H1 (cell line): ENCODE measurements around the gene TBL1Y. TPM values are rescaled to one million over a fixed set of nuclear protein-coding genes. Genes with fewer than 3 reads are reported as not detected.

Experiments
- CTCF ChIA-PET: fragments of 300-600 bp; sonication (Branson Sonifier 250); formaldehyde crosslinking; loops from one replicate; lab custom pipeline; 2021; ENCODE audit not compliant: partially characterized antibody; lab: Charles Lee
- POLR2A ChIA-PET: fragments of 300-600 bp; sonication (Branson Sonifier 250); formaldehyde crosslinking; loops from one replicate; lab custom pipeline; 2021; ENCODE audit warnings: inconsistent platforms; ENCODE audit not compliant: partially characterized antibody; lab: Charles Lee
- DNase-seq, 2 experiments: peaks; one replicate each; pipeline versions ENCODE4 v3.0.0 to v3.0.0-alpha.2; 2010 to 2022; ENCODE audit warnings: low spot score in 2 of 2, low read depth in 1 of 2, mixed read lengths in 1 of 2
- FAIRE-seq: peaks from 2 replicates; lab custom pipeline; 2011; peaks lifted over from hg19 to GRCh38; lab: Jason Lieb, UNC
- H2AFZ ChIP-seq: 2 replicates; pipeline ENCODE4 v1.8.1; 2012; ENCODE audit warnings: low read length, inconsistent platforms
- H2AK5ac ChIP-seq: 2 replicates; pipeline ENCODE4 v1.6.1; 2013; ENCODE audit warnings: low read depth, low read length
- H2BK120ac ChIP-seq: replicated peaks from 2 replicates; pipeline ENCODE3; 2013; ENCODE audit warnings: low read depth, low read length, inconsistent platforms
- H2BK12ac ChIP-seq: 2 replicates; pipeline ENCODE4 v1.6.1; 2013; ENCODE audit warnings: low read depth, low read length
- H2BK15ac ChIP-seq: 2 replicates; pipeline ENCODE4 v1.6.1; 2013; ENCODE audit warnings: low read length
- H2BK20ac ChIP-seq: 2 replicates; pipeline ENCODE4 v1.6.1; 2013; ENCODE audit warnings: low read length
- H2BK5ac ChIP-seq: 2 replicates; pipeline ENCODE4 v1.6.1; 2013; ENCODE audit warnings: low read depth, low read length
- H3K14ac ChIP-seq: 2 replicates; pipeline ENCODE4 v1.6.1; 2013; ENCODE audit warnings: inconsistent platforms; ENCODE audit not compliant: insufficient read length
- H3K18ac ChIP-seq: 2 replicates; pipeline ENCODE4 v1.6.1; 2013; ENCODE audit warnings: low read length; ENCODE audit errors: extremely low read depth
- H3K23ac ChIP-seq: 2 replicates; pipeline ENCODE4 v1.6.1; 2013; ENCODE audit warnings: inconsistent platforms; ENCODE audit not compliant: insufficient read length
- H3K23me2 ChIP-seq: 2 replicates; pipeline ENCODE4 v1.6.1; 2013; ENCODE audit warnings: low read depth, low read length
- H3K27ac ChIP-seq: 2 replicates; pipeline ENCODE4 v1.6.1; 2011; ENCODE audit warnings: low read depth, low read length, inconsistent platforms
- H3K27me3 ChIP-seq, 4 experiments: replicated peaks in 1 of 4; 1 replicate in 1 of 4; 2 replicates in 3 of 4; pipeline versions ENCODE4 v1.6.1 to v1.8.1; 2011 to 2013; ENCODE audit warnings: low read length in 3 of 4, mild to moderate bottlenecking in 3 of 4, inconsistent platforms in 2 of 4, mixed read lengths in 2 of 4, moderate library complexity in 1 of 4; ENCODE audit not compliant: control insufficient read depth in 3 of 4, insufficient read depth in 3 of 4; ENCODE audit errors: extremely low read depth in 1 of 4
- H3K36me3 ChIP-seq, 4 experiments: 2 replicates each; pipeline versions ENCODE4 v1.6.1 to v1.8.1; 2011 to 2013; ENCODE audit warnings: mild to moderate bottlenecking in 4 of 4, low read length in 3 of 4, moderate library complexity in 2 of 4, control low read depth in 1 of 4, inconsistent platforms in 1 of 4; ENCODE audit not compliant: insufficient read depth in 4 of 4, control insufficient read depth in 2 of 4
- H3K4ac ChIP-seq: replicated peaks from 2 replicates; pipeline ENCODE3; 2013; ENCODE audit warnings: low read length, low read depth, mixed read lengths, inconsistent platforms; ENCODE audit not compliant: insufficient read length
- H3K4me1 ChIP-seq, 4 experiments: replicated peaks in 1 of 4; 1 replicate in 1 of 4; 2 replicates in 3 of 4; pipeline versions ENCODE4 v1.6.1 to v1.8.1; 2011 to 2013; ENCODE audit warnings: low read length in 3 of 4, inconsistent platforms in 2 of 4, mixed read lengths in 1 of 4; ENCODE audit not compliant: insufficient read depth in 4 of 4, control insufficient read depth in 3 of 4
- H3K4me2 ChIP-seq, 2 experiments: 2 replicates each; pipeline versions ENCODE4 v1.6.1 to v1.8.1; 2011 to 2013; ENCODE audit warnings: low read depth in 2 of 2, low read length in 2 of 2, control low read depth in 1 of 2, inconsistent platforms in 1 of 2, mild to moderate bottlenecking in 1 of 2; ENCODE audit not compliant: insufficient read depth in 1 of 2
- H3K4me3 ChIP-seq, 4 experiments: fragments of 200-600, 300-600 bp in 1 of 4; sonication (generic), shearing (Covaris generic), sonication (Bioruptor Twin) in 1 of 4; 2 replicates each; pipeline versions ENCODE4 v1.5.1 to v1.8.1; 2011 to 2016; ENCODE audit warnings: low read length in 4 of 4, low read depth in 3 of 4, control low read depth in 2 of 4, inconsistent platforms in 2 of 4, mild to moderate bottlenecking in 2 of 4, mixed read lengths in 1 of 4, moderate library complexity in 1 of 4; ENCODE audit not compliant: insufficient read depth in 2 of 4; ENCODE audit errors: extremely low read depth in 1 of 4
- H3K56ac ChIP-seq: replicated peaks from 2 replicates; pipeline ENCODE3; 2013; ENCODE audit warnings: low read depth, mild to moderate bottlenecking, mixed read lengths, low read length, inconsistent platforms; ENCODE audit not compliant: insufficient read length
- H3K79me1 ChIP-seq: 2 replicates; pipeline ENCODE4 v1.6.1; 2013; ENCODE audit warnings: low read depth, low read length, control low read depth
- H3K79me2 ChIP-seq, 2 experiments: 2 replicates each; pipeline versions ENCODE4 v1.6.1 to v1.8.1; 2012 to 2013; ENCODE audit warnings: low read length in 2 of 2, mild to moderate bottlenecking in 2 of 2, inconsistent platforms in 1 of 2; ENCODE audit not compliant: insufficient read depth in 2 of 2, control insufficient read depth in 1 of 2
- H3K9ac ChIP-seq, 4 experiments: replicated peaks in 1 of 4; 1 replicate in 1 of 4; 2 replicates in 3 of 4; pipeline versions ENCODE4 v1.6.1 to v1.8.1; 2011 to 2013; ENCODE audit warnings: low read depth in 3 of 4, low read length in 3 of 4, control low read depth in 2 of 4, mild to moderate bottlenecking in 2 of 4, moderate library complexity in 2 of 4, inconsistent platforms in 1 of 4; ENCODE audit errors: extremely low read depth in 1 of 4
- H3K9me3 ChIP-seq, 2 experiments: 2 replicates each; pipeline versions ENCODE4 v1.6.1 to v1.8.1; 2012 to 2013; ENCODE audit warnings: mild to moderate bottlenecking in 2 of 2, moderate library complexity in 2 of 2, control low read depth in 1 of 2, inconsistent platforms in 1 of 2, low read depth in 1 of 2, low read length in 1 of 2, mixed read lengths in 1 of 2; ENCODE audit not compliant: insufficient read depth in 2 of 2
- H4K20me1 ChIP-seq, 2 experiments: replicated peaks in 1 of 2; 2 replicates each; pipeline versions ENCODE3 to v1.8.1; 2011 to 2013; ENCODE audit warnings: inconsistent platforms in 2 of 2, low read length in 2 of 2, mild to moderate bottlenecking in 1 of 2; ENCODE audit not compliant: insufficient read depth in 2 of 2, control insufficient read depth in 1 of 2
- H4K5ac ChIP-seq: 2 replicates; pipeline ENCODE4 v1.6.1; 2013; ENCODE audit warnings: low read length, low read depth, mixed read lengths, inconsistent platforms; ENCODE audit not compliant: insufficient read length
- H4K8ac ChIP-seq: 2 replicates; pipeline ENCODE4 v1.8.0; 2013; ENCODE audit warnings: mild to moderate bottlenecking, moderate library complexity, low read length, inconsistent platforms; ENCODE audit not compliant: insufficient read depth; ENCODE audit errors: extremely low read depth
- H4K91ac ChIP-seq: replicated peaks from 2 replicates; pipeline ENCODE3; 2013; ENCODE audit warnings: low read length, mixed read lengths, inconsistent platforms; ENCODE audit not compliant: insufficient read length
- ATF2 ChIP-seq: IDR thresholded peaks from 2 replicates; pipeline ENCODE4 v1.6.1; 2012; ENCODE audit warnings: low read length, inconsistent platforms
- EP300 ChIP-seq, 2 experiments: IDR thresholded peaks; 1 replicate in 1 of 2; 2 replicates in 1 of 2; pipeline ENCODE4 v1.6.1; 2011 to 2012; ENCODE audit warnings: low read depth in 2 of 2, low read length in 2 of 2, mild to moderate bottlenecking in 2 of 2, borderline replicate concordance in 1 of 2, inconsistent platforms in 1 of 2, moderate library complexity in 1 of 2
- GTF2F1 ChIP-seq: IDR thresholded peaks from 2 replicates; pipeline ENCODE4 v1.6.1; 2012; ENCODE audit warnings: low read depth, low read length, improper control_type of control experiment, borderline replicate concordance
- JUND ChIP-seq: IDR thresholded peaks from 2 replicates; pipeline ENCODE4 v1.6.1; 2011; ENCODE audit warnings: mild to moderate bottlenecking, improper control_type of control experiment, low read length
- MAFK ChIP-seq: IDR thresholded peaks from 2 replicates; pipeline ENCODE4 v1.6.1; 2012; ENCODE audit warnings: low read depth, mild to moderate bottlenecking, improper control_type of control experiment, low read length
- RAD21 ChIP-seq, 2 experiments: IDR thresholded peaks in 1 of 2; conservative IDR thresholded peaks in 1 of 2; 2 replicates each; pipeline ENCODE4 v1.6.1; 2011; ENCODE audit warnings: low read depth in 2 of 2, low read length in 2 of 2, improper control_type of control experiment in 1 of 2, inconsistent platforms in 1 of 2, mild to moderate bottlenecking in 1 of 2, moderate library complexity in 1 of 2
- SIX5 ChIP-seq: IDR thresholded peaks from 2 replicates; pipeline ENCODE4 v1.6.1; 2011; ENCODE audit warnings: mild to moderate bottlenecking, low read depth, low read length
- SP2 ChIP-seq: IDR thresholded peaks from 2 replicates; pipeline ENCODE4 v1.6.1; 2012; ENCODE audit warnings: mild to moderate bottlenecking, low read length, inconsistent platforms
- SUZ12 ChIP-seq: fragments of 200-600 bp; sonication (generic); IDR thresholded peaks from 2 replicates; pipeline ENCODE4 v1.6.1; 2012; ENCODE audit warnings: mild to moderate bottlenecking, inconsistent platforms, low read length, moderate library complexity, mixed read lengths
- TBP ChIP-seq: IDR thresholded peaks from 2 replicates; pipeline ENCODE4 v1.6.1; 2011; ENCODE audit warnings: low read depth, low read length, improper control_type of control experiment
- ZNF274 ChIP-seq: IDR thresholded peaks from 2 replicates; pipeline ENCODE4 v1.7.0; 2012; ENCODE audit warnings: low read length, borderline replicate concordance; ENCODE audit errors: extremely low read depth
- WGBS, 2 experiments: shearing (Covaris generic) in 1 of 2; methylation state at CpG; one replicate each; pipeline versions ENCODE4 v1.1.6 to v1.1.7; 2013 to 2015; ENCODE audit warnings: low lambda C conversion rate in 2 of 2, mixed read lengths in 2 of 2, inconsistent platforms in 1 of 2, low coverage in 1 of 2, missing lambda C conversion rate in 1 of 2; ENCODE audit not compliant: insufficient replicate concordance in 2 of 2, insufficient coverage in 1 of 2, insufficient read length in 1 of 2; ENCODE audit errors: extremely low coverage in 1 of 2, missing lambda C conversion rate in 1 of 2; 5-methylcytosine and 5-hydroxymethylcytosine counted together
- polyA plus RNA-seq, 7 experiments: library from polyadenylated mRNA; depleted of rRNA in 3 of 7; stranded (reverse) in 5 of 7; unstranded in 2 of 7; fragments of >200 nt in 5 of 7; fragments of 200-250 nt in 2 of 7; gene quantifications; 1 replicate in 5 of 7; 2 replicates in 1 of 7; 4 replicates in 1 of 7; pipeline versions ENCODE4 v1.2.1 to v1.2.3, GENCODE V29; 2011 to 2013; ENCODE audit warnings: missing spikeins in 2 of 7, mixed read lengths in 2 of 7
- total RNA-seq: library from RNA; stranded (reverse); fragmentation: NEBNext Ultra II Directional; extraction: Animal tissue kit (Norgen Biotek cat#: 25700); gene quantifications from 2 replicates; pipeline ENCODE4 v1.2.1, GENCODE V29; 2021
- TF ChIP-seq, protein P1 (sequence below): IDR thresholded peaks from 2 replicates; pipeline ENCODE4 v1.6.1; 2011; ENCODE audit warnings: low read length, improper control_type of control experiment

TBL1Y gene
- total and polyA plus RNA-seq, 2 of the 8 experiments (the other 6 are each of a cell fraction or from before 2014, with no cell fraction given): 2.5 to 4.2 TPM

GRCh38 chrY:7002581-7002980 lies 92.1 kb downstream of the TBL1Y start:
- H4K20me1 ChIP-seq: no peaks in the 10 kb centered on the region
- H2BK15ac ChIP-seq: no peak overlapping the region
- H2AK5ac ChIP-seq: no peak overlapping the region
- H3K4me2 ChIP-seq: no peak overlapping the region
- no peak overlapping the region for H3K56ac ChIP-seq
- H4K5ac ChIP-seq: no peak overlapping the region
- no peak for DNase-seq
- H3K23me2 ChIP-seq: no peaks in the 10 kb centered on the region
- WGBS, 2 experiments: 90% methylated on average over 3 of the region's 3 CpGs; no CpG with 5 or more reads in 1 of the 2 experiments
- POLR2A ChIA-PET: no interaction called here
- H3K79me1 ChIP-seq: no peaks in the 10 kb centered on the region
- H4K8ac ChIP-seq: no peak overlapping the region
- H2BK120ac ChIP-seq: no peak overlapping the region
- no peak overlapping the region for H2BK5ac ChIP-seq
- H2BK20ac ChIP-seq: no peak overlapping the region
- H3K36me3 ChIP-seq: no peaks in the 10 kb centered on the region
- H3K14ac ChIP-seq: no peak overlapping the region
- no peak overlapping the region for H3K4ac ChIP-seq
- CTCF ChIA-PET: no interaction called here
- H3K9ac ChIP-seq: no peak overlapping the region
- no peak overlapping the region for H3K27ac ChIP-seq
- no peaks in the 10 kb centered on the region for H3K79me2 ChIP-seq
- H3K4me1 ChIP-seq: no peaks in the 10 kb centered on the region
- no peak overlapping the region for H2AFZ ChIP-seq
- no peak overlapping the region for H3K4me3 ChIP-seq
- no peak overlapping the region for H4K91ac ChIP-seq
- H2BK12ac ChIP-seq: no peak overlapping the region
- H3K23ac ChIP-seq: no peak overlapping the region
- H3K9me3 ChIP-seq: no peaks in the 10 kb centered on the region
- no peaks in the 10 kb centered on the region for H3K27me3 ChIP-seq
- no peak for FAIRE-seq
- H3K18ac ChIP-seq: no peak overlapping the region
- TF ChIP-seq SUZ12 (no peak), MAFK (no peak), ATF2 (no peak), SP2 (no peak), TBP (no peak), SIX5 (no peak), RAD21 (IDR thresholded peaks at IDR 0.05 in 1 of 2, conservative IDR thresholded peaks at IDR 0.05 in 1 of 2; ENCODE audit: low read depth in 2 of 2, low read length in 2 of 2) (no peak), GTF2F1 (no peak), JUND (no peak), ZNF274 (no peak), EP300 (IDR thresholded peaks at IDR 0.05; ENCODE audit: borderline replicate concordance in 1 of 2, low read depth in 2 of 2, low read length in 2 of 2) (no peak)
- TF ChIP-seq, protein P1, sequence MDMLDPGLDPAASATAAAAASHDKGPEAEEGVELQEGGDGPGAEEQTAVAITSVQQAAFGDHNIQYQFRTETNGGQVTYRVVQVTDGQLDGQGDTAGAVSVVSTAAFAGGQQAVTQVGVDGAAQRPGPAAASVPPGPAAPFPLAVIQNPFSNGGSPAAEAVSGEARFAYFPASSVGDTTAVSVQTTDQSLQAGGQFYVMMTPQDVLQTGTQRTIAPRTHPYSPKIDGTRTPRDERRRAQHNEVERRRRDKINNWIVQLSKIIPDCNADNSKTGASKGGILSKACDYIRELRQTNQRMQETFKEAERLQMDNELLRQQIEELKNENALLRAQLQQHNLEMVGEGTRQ: no peak
